GM12878 (cell line): ENCODE measurements around the gene SRRM2.

Experiments used
- POLR2A ChIP-seq: IDR thresholded peaks from 2 replicates; pipeline ENCODE4 v1.6.1; 2011; ENCODE audit warnings: low read depth, mild to moderate bottlenecking, low read length
- POLR2AphosphoS5 ChIP-seq: IDR thresholded peaks from 2 replicates; pipeline ENCODE4 v1.6.1; 2011; ENCODE audit warnings: mild to moderate bottlenecking, low read length, inconsistent platforms
- RCOR1 ChIP-seq: conservative IDR thresholded peaks from 2 replicates; pipeline ENCODE4 v1.6.1; 2012; ENCODE audit warnings: low read depth, low read length, improper control_type of control experiment
- SIN3A ChIP-seq: IDR thresholded peaks from 2 replicates; pipeline ENCODE4 v1.6.1; 2012; ENCODE audit warnings: low read depth, low read length, improper control_type of control experiment
- SMAD1 ChIP-seq: fragments of 450-650 bp; IDR thresholded peaks from 2 replicates; pipeline ENCODE4 v1.6.1; 2018; ENCODE audit warnings: mild to moderate bottlenecking, low read depth; ENCODE audit not compliant: partially characterized antibody
- TF ChIP-seq, protein P1 (sequence below), 3 experiments: IDR thresholded peaks in 2 of 3; conservative IDR thresholded peaks in 1 of 3; 2 replicates each; pipeline ENCODE4 v1.5.1; 2011; ENCODE audit warnings: low read depth in 3 of 3, low read length in 3 of 3, mild to moderate bottlenecking in 3 of 3, control low read depth in 2 of 3, moderate library complexity in 2 of 3, inconsistent platforms in 1 of 3, mixed read lengths in 1 of 3; ENCODE audit not compliant: control insufficient read depth in 2 of 3, insufficient read depth in 1 of 3; ENCODE audit errors: extremely low read depth in 1 of 3
- TF ChIP-seq, protein P2 (sequence below): IDR thresholded peaks from 2 replicates; pipeline ENCODE4 v1.6.1; 2011; ENCODE audit warnings: low read depth, low read length, improper control_type of control experiment, borderline replicate concordance
- TF ChIP-seq, protein P3 (sequence below): fragments of 450-650 bp; IDR thresholded peaks from 2 replicates; pipeline ENCODE4 v1.6.1; 2016; ENCODE audit warnings: mild to moderate bottlenecking, moderate library complexity, borderline replicate concordance
- TF ChIP-seq, protein P4 (sequence below): IDR thresholded peaks from 2 replicates; pipeline ENCODE4 v1.6.1; 2012; ENCODE audit warnings: low read depth, low read length, improper control_type of control experiment
- TF ChIP-seq, protein P5 (sequence below): fragments of 450-650 bp; IDR thresholded peaks from 2 replicates; pipeline ENCODE4 v1.6.1; 2017; ENCODE audit warnings: mild to moderate bottlenecking

DNA sequence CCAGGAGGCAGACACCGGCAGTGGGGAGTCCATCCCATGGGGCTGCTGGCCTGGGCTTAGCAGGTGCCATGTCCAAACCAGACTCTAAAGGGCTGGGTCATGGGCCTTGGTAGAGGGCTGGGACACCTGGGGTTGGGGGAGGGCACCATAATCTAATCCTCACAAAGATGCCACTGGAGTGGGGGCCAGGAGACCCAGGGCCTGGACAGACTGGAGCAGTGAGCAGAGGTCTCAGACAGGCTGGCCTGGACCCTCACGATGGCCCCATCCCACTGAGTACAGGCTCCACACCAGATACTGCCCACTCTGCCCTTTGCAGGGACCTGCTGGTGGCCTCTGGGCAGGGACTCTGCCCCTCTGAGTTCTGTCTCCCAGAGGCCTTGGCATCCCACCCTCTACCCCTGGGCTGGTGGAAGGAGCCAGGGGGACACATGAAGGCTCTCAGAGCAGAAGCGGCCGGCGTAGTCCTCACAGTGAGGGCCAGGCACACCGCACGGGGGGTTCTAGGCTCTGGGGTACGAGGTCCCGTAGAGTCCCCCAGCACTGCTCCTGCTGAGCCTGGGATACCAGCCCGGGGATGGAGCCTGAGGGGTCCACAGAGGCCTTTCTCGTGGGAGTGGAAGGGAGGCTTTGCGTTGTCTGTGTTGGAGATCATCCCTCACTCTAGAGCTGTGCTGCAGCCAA, 10.0 kb upstream of the SRRM2 start:
- TF ChIP-seq, protein P1, sequence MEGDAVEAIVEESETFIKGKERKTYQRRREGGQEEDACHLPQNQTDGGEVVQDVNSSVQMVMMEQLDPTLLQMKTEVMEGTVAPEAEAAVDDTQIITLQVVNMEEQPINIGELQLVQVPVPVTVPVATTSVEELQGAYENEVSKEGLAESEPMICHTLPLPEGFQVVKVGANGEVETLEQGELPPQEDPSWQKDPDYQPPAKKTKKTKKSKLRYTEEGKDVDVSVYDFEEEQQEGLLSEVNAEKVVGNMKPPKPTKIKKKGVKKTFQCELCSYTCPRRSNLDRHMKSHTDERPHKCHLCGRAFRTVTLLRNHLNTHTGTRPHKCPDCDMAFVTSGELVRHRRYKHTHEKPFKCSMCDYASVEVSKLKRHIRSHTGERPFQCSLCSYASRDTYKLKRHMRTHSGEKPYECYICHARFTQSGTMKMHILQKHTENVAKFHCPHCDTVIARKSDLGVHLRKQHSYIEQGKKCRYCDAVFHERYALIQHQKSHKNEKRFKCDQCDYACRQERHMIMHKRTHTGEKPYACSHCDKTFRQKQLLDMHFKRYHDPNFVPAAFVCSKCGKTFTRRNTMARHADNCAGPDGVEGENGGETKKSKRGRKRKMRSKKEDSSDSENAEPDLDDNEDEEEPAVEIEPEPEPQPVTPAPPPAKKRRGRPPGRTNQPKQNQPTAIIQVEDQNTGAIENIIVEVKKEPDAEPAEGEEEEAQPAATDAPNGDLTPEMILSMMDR (IDR thresholded peaks at IDR 0.05 in 2 of 3, conservative IDR thresholded peaks at IDR 0.05 in 1 of 3; ENCODE audit: control insufficient read depth in 2 of 3, extremely low read depth in 1 of 3, insufficient read depth in 1 of 3, low read depth in 3 of 3, low read length in 3 of 3): no peak
- TF ChIP-seq, protein P2, sequence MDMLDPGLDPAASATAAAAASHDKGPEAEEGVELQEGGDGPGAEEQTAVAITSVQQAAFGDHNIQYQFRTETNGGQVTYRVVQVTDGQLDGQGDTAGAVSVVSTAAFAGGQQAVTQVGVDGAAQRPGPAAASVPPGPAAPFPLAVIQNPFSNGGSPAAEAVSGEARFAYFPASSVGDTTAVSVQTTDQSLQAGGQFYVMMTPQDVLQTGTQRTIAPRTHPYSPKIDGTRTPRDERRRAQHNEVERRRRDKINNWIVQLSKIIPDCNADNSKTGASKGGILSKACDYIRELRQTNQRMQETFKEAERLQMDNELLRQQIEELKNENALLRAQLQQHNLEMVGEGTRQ: no peak
- TF ChIP-seq SMAD1: no peak
- no peak for TF ChIP-seq POLR2A
- TF ChIP-seq, protein P3, sequence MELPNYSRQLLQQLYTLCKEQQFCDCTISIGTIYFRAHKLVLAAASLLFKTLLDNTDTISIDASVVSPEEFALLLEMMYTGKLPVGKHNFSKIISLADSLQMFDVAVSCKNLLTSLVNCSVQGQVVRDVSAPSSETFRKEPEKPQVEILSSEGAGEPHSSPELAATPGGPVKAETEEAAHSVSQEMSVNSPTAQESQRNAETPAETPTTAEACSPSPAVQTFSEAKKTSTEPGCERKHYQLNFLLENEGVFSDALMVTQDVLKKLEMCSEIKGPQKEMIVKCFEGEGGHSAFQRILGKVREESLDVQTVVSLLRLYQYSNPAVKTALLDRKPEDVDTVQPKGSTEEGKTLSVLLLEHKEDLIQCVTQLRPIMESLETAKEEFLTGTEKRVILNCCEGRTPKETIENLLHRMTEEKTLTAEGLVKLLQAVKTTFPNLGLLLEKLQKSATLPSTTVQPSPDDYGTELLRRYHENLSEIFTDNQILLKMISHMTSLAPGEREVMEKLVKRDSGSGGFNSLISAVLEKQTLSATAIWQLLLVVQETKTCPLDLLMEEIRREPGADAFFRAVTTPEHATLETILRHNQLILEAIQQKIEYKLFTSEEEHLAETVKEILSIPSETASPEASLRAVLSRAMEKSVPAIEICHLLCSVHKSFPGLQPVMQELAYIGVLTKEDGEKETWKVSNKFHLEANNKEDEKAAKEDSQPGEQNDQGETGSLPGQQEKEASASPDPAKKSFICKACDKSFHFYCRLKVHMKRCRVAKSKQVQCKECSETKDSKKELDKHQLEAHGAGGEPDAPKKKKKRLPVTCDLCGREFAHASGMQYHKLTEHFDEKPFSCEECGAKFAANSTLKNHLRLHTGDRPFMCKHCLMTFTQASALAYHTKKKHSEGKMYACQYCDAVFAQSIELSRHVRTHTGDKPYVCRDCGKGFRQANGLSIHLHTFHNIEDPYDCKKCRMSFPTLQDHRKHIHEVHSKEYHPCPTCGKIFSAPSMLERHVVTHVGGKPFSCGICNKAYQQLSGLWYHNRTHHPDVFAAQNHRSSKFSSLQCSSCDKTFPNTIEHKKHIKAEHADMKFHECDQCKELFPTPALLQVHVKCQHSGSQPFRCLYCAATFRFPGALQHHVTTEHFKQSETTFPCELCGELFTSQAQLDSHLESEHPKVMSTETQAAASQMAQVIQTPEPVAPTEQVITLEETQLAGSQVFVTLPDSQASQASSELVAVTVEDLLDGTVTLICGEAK: no peak
- TF ChIP-seq, protein P4, sequence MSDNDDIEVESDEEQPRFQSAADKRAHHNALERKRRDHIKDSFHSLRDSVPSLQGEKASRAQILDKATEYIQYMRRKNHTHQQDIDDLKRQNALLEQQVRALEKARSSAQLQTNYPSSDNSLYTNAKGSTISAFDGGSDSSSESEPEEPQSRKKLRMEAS: no peak
- TF ChIP-seq, protein P5, sequence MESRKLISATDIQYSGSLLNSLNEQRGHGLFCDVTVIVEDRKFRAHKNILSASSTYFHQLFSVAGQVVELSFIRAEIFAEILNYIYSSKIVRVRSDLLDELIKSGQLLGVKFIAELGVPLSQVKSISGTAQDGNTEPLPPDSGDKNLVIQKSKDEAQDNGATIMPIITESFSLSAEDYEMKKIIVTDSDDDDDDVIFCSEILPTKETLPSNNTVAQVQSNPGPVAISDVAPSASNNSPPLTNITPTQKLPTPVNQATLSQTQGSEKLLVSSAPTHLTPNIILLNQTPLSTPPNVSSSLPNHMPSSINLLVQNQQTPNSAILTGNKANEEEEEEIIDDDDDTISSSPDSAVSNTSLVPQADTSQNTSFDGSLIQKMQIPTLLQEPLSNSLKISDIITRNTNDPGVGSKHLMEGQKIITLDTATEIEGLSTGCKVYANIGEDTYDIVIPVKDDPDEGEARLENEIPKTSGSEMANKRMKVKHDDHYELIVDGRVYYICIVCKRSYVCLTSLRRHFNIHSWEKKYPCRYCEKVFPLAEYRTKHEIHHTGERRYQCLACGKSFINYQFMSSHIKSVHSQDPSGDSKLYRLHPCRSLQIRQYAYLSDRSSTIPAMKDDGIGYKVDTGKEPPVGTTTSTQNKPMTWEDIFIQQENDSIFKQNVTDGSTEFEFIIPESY: no peak
- no peak for TF ChIP-seq SIN3A
- no peak for TF ChIP-seq RCOR1
- no peak for TF ChIP-seq POLR2AphosphoS5
